ENCODE results near the gene C10orf71. TPM values are rescaled to one million over a fixed set of nuclear protein-coding genes. Genes with fewer than 3 reads are reported as not detected.

Gene C10orf71
- total and polyA plus RNA-seq, 2 donors (not counting 1 experiment from before 2014, with no cell fraction given): not detected

GRCh38 chr10:49260644-49261296 lies 38.2 kb upstream of the C10orf71 start:
- H3K4me3 Mint-ChIP-seq: no peak overlapping the region
- Histone ChIP-seq H3K4me2 (replicated peaks; ENCODE audit: low read depth, low read length, poor library complexity, severe bottlenecking) (no peak overlapping the region), H3K36me3 (replicated peaks in 1 of 2; ENCODE audit: control extremely low read depth in 1 of 2, control insufficient read depth in 1 of 2, extremely low read depth in 1 of 2, insufficient read depth in 2 of 2, low read length in 1 of 2) (no peaks in the 10 kb centered on the region), H3K4me1 (ENCODE audit: control insufficient read depth in 2 of 2, insufficient read depth in 2 of 2, low read length in 2 of 2) (peaks cover 13 to 20% of the 10 kb centered on the region in 2 donors), H3K27me3 (replicated peaks in 1 of 4; ENCODE audit: control extremely low read depth in 1 of 4, control insufficient read depth in 3 of 4, insufficient read depth in 4 of 4, low read length in 3 of 4) (peaks cover 0 to 5% (median 2%) of the 10 kb centered on the region in 4 experiments), H3K27ac (ENCODE audit: low read length in 2 of 2) (no peak overlapping the region), H3K9ac (ENCODE audit: low read length) (no peak overlapping the region), H3K4me3 (ENCODE audit: control extremely low read depth in 1 of 5, extremely low read depth in 1 of 5, insufficient read depth in 1 of 5, low read depth in 2 of 5, low read length in 4 of 5) (no peak overlapping the region), H4K20me1 (ENCODE audit: control insufficient read depth, insufficient read depth, low read length, poor library complexity, severe bottlenecking) (no peaks in the 10 kb centered on the region), H3K9me3 (ENCODE audit: control extremely low read depth in 1 of 3, control insufficient read depth in 2 of 3, insufficient read depth in 1 of 3, low read length in 2 of 3) (peaks cover 2 to 10% (median 3%) of the 10 kb centered on the region in 3 donors), H3K79me2 (ENCODE audit: control insufficient read depth, insufficient read depth, low read length) (no peaks in the 10 kb centered on the region), H2AFZ (ENCODE audit: insufficient read depth, low read depth, low read length, poor library complexity, severe bottlenecking) (no peak overlapping the region)
- ATAC-seq (ENCODE audit: low read depth) (no peak), DNase-seq (no peak)
- TF ChIP-seq CTCF (IDR thresholded peaks at IDR 0.05): no peak
- H3K4me1 Mint-ChIP-seq: peaks cover 12% of the 10 kb centered on the region
- peaks cover 6% of the 10 kb centered on the region for H3K27me3 Mint-ChIP-seq
- no peak overlapping the region for H3K27ac Mint-ChIP-seq
- 92% methylated on average over 2 of the region's 4 CpGs for WGBS (ENCODE audit: insufficient coverage)
- H3K9me3 Mint-ChIP-seq (ENCODE audit: insufficient read depth): peaks cover 6% of the 10 kb centered on the region
- intact Hi-C loops (cut with micrococcal nuclease): no loop called here
- ChIA-PET POLR2A (no interaction called here), CTCF (no interaction called here)

DNA sequence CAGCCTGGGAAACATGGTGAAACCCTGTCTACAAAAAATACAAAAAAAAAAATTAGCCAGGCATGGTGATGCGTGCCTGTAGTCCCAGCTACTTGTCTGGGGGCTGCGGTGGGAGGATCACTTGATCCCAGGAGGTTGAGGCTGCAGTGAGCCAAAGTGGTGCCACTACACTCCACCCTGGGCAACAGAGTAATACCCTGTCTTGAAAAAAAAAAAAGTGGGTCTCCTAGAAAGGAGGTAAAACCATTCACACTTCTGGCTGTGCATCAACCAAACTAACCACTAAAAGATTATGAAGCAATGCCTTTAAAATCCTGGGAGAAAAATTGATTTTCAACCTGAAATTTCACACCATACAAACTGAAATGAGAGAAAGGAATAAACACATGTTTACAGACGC lies 35.4 kb upstream of the C10orf71 start:
- DNase-seq (no peak), ATAC-seq (ENCODE audit: low read depth) (no peak)
- TF ChIP-seq CTCF (IDR thresholded peaks at IDR 0.05) (no peak), EZH2 (IDR thresholded peaks at IDR 0.05; ENCODE audit: borderline replicate concordance, insufficient read depth, low read depth, low read length, poor library complexity, severe bottlenecking) (no peak)
- H3K27ac ChIP-seq (ENCODE audit: low read length in 2 of 2): no peak overlapping the region
- H3K4me1 ChIP-seq (ENCODE audit: control insufficient read depth in 2 of 2, insufficient read depth in 2 of 2, low read length in 2 of 2): no peaks in the 10 kb centered on the region
- no peak overlapping the region for H3K27ac Mint-ChIP-seq
- H4K20me1 ChIP-seq (ENCODE audit: control insufficient read depth, insufficient read depth, low read length, poor library complexity, severe bottlenecking): no peaks in the 10 kb centered on the region
- H3K36me3 ChIP-seq (replicated peaks in 1 of 2; ENCODE audit: control extremely low read depth in 1 of 2, control insufficient read depth in 1 of 2, extremely low read depth in 1 of 2, insufficient read depth in 2 of 2, low read length in 1 of 2): no peaks in the 10 kb centered on the region
- H3K27me3 Mint-ChIP-seq: peaks cover 6% of the 10 kb centered on the region
- ChIA-PET POLR2A (no interaction called here), CTCF (no interaction called here)
- peaks cover 7 to 11% (median 10%) of the 10 kb centered on the region in 3 donors for H3K9me3 ChIP-seq (ENCODE audit: control extremely low read depth in 1 of 3, control insufficient read depth in 2 of 3, insufficient read depth in 1 of 3, low read length in 2 of 3)
- H3K79me2 ChIP-seq (ENCODE audit: control insufficient read depth, insufficient read depth, low read length): no peaks in the 10 kb centered on the region
- no peaks in the 10 kb centered on the region for H3K4me1 Mint-ChIP-seq
- peaks cover 0 to 5% (median 2%) of the 10 kb centered on the region in 4 experiments for H3K27me3 ChIP-seq (replicated peaks in 1 of 4; ENCODE audit: control extremely low read depth in 1 of 4, control insufficient read depth in 3 of 4, insufficient read depth in 4 of 4, low read length in 3 of 4)
- peaks cover 12% of the 10 kb centered on the region for H3K9me3 Mint-ChIP-seq (ENCODE audit: insufficient read depth)
- 100% methylated on average over 2 of the region's 3 CpGs for whole genome bisulfite sequencing (ENCODE audit: insufficient coverage)
- H3K4me3 ChIP-seq (ENCODE audit: control extremely low read depth in 1 of 5, extremely low read depth in 1 of 5, insufficient read depth in 1 of 5, low read depth in 2 of 5, low read length in 4 of 5): no peak overlapping the region
- H3K4me3 Mint-ChIP-seq: no peak overlapping the region
- no peak overlapping the region for H3K4me2 ChIP-seq (replicated peaks; ENCODE audit: low read depth, low read length, poor library complexity, severe bottlenecking)
- H3K9ac ChIP-seq (ENCODE audit: low read length): no peak overlapping the region
- intact Hi-C loops (cut with micrococcal nuclease): no loop called here
- no peak overlapping the region for H2AFZ ChIP-seq (ENCODE audit: insufficient read depth, low read depth, low read length, poor library complexity, severe bottlenecking)
